ENCODE measurements around the gene TMEM33.

TMEM33 gene

DNA sequence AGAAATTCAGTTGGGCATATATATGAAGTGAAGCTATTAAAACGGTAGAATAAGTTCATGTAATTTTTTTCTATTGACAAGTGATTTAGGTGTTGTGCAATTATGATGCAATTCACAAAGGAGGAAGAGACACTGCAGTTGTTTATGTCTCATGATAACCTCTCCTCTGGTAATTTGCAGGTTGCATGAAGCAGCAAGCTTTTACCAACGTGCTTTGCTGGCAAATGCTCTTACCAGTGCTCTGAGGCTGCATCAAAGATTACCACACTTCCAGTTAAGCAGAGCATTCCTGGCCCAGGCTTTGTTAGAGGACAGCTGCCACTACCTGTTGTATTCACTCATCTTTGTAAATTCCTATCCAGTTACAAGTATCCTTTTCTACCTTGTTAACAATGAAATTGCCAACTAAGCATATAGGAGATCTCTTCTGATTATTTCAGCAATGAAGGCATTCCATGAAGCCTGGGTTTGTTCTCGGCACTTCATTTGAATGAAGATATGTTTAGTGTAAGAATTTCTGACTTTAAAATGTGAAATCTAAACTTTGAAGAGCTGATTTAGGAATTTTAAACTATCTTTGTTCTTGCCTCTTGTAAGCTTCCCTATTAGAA lies 3.9 kb downstream of the TMEM33 start:
- DNase-seq (ENCODE audit: low spot score) = no peak

DNA sequence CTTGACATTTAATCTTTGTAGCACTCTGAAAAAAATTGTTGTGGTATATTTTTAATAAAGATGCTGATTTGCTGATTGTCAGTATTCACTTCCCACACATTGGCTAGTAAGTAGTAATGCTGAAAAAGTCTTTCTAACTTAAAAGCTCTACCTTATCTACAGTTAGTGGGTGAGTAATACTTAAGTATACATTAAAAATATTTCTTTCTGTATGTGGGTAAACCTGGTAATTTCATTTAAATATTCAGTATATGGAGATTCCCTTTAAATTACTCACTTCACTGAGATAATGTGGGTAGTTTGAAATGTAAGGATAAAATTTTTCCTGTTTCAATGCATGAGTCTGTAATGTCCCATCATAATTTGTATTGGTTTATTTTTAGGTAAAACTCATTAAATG lies 5.6 kb downstream of the TMEM33 start:
- no peak for DNase-seq (ENCODE audit: low spot score)

DNA sequence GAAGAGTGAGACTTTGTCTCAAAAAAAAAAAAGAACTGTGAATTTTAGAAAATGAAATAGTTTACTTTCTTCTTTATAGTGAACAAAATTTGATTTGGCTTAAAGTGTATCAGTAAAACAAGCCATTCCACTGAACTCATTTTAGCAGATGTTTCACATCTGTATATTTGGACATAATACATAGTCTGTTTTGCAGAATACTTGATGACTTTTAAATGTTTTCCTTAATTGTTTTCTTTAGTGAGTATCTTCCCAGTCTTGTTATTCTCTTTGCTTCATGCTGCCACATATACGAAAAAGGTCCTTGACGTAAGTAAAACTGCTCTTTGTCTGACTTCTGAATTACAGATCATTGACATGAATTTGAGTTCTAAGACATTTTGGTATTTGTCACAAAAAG lies 8.3 kb downstream of the TMEM33 start:
- no peak for DNase-seq (ENCODE audit: low spot score)

DNA sequence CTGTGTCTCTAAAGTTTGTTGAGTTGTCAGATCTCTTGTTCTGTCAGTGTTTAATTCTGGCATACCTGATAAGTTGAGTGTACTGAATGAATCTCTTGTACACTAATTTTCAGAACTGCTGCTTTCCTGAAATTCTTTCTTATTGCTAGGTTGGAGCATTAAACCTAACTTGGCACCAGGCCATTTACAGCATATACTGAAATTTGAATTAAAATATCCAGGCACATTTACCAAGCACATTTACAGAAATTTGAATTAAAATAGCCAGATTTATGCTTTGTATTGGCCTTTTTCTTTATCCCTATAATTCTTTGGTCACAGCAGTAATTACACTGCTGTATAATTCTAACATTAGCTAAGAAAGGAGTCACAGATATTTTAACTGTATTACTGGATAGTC lies 8.9 kb downstream of the TMEM33 start:
- no peak for DNase-seq (ENCODE audit: low spot score)

DNA sequence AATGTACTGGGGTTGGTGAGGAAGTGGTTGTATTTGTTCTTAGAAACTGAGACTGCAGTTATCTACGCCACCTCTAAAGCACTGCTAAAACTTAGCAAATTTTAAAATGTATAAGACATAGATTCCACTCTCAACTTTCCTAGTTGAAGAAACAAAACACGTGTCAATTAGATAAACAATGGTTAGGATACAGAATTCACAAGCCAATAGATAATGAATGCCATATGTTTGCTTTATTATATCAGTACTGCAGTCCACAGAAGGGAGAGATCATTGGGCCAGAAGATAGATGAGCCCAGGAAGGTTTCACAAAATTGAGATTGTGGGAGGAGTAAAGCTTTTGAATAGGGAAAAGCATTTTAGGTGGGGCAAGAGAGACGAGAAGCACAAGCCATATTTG lies 14.3 kb downstream of the TMEM33 start:
- no peak for DNase-seq (ENCODE audit: low spot score)

DNA sequence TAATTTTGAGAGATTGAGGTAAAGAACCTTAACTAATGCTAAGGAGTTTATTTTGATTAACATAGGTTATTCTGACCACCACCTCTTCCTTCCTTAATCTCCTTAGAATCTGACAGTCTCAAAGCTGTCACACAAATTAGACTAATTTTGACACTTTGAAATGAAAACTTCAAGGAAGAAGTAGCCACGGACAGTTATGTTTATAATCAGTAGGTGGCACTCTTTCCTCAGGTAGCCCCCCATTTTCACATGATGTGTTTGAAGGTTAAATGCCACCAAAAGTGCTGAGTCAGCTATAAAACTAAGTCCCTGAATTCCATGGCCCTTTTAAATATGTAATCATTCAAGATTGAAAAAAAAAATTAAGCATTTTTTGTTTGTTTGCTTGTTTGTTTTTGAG lies 22.4 kb downstream of the TMEM33 start:
- DNase-seq (ENCODE audit: low spot score) = peak; percentile 23

DNA sequence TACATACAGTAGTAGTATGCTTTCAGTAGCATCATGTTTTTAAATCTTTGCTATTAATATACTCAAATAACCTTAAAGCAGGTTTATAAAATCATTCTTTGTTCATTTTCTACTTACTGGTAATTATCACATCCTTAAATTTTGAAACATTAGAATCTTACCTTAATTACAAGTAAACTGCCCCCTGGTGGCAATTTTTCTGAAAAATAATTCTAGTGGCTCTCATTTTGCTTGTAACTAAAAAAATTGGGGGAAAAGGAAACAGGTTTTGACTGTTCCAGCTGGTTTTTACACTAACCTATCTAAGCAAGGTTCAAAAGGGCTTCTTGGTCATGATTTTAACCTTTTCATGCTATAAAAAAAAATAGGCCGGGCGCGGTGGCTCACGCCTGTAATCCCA lies 27.9 kb downstream of the TMEM33 start:
- DNase-seq (ENCODE audit: low spot score) = peak; percentile 5

DNA sequence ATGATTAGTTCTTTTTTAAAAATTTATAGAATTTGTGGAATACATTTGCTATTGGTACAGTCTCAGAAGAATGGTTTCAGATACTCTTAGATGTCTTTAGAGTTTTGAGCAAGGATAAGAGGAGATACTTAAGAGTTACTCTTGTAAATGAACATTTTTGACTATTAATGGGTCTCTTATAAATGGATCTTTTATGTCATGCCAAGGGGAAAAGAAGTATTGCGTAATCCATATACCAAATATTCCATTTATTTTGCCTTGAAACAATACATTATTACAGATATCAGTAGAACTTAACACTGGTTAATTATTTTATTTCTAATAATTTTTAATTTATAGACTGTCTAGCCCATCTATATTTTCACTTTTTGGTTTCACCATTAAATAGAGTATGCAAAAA lies 29.2 kb downstream of the TMEM33 start:
- no peak for DNase-seq (ENCODE audit: low spot score)

DNA sequence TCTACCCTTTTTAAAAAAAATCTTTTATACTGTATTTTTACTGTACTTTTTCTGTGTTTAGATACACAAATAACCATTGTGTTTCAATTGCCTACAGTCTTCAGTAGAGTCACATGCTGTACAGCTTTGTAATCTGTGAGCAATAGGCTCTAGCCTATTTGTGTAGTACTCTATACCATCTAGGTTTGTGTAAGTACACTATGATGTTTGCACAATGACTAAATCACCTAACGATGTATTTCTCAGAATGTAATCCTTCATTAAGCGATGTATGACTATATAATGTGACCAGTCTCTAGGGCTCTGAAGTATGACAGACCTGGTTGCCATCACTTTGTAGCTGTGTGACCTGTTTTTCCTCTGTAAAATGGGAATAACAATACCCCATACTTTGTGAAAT lies 32.2 kb downstream of the TMEM33 start:
- no peak for DNase-seq (ENCODE audit: low spot score)

DNA sequence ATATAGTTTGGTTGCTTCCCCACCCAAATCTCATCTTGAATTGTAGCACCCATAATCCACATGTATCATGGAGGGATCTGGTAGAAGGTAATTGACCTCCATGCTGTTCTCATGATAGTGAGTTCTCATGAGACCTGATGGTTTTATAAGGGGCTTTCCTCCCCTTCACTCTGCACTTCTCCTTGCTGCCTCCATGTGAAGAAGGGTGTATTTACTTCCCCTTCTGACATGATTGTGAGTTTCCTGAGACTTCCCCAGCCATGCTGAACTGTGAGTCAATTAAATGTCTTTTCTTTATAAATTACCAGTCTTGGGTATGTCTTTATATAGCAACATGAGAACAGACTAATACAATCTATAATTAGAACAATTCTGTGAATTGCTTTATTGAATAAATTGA lies 34.4 kb downstream of the TMEM33 start:
- DNase-seq (ENCODE audit: low spot score) = no peak

DNA sequence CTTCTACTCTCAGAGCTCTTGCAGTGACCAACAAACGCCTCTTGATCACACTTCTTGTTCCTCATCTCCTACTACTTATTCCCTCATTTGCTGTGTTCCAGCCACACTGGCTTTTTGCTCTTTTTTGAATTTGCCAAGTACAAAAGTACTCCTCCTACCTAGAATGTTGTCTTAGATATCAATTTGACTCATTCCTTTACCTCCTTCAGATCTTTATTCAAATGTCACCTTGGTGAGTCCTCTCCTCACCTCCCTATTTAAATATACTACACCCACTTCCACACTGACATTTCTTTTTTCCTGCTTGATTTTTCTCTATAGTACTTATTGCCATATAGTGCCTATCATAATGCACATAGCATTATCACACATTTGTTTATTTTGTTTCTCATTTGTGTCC lies 40.1 kb downstream of the TMEM33 start:
- no peak for DNase-seq (ENCODE audit: low spot score)

DNA sequence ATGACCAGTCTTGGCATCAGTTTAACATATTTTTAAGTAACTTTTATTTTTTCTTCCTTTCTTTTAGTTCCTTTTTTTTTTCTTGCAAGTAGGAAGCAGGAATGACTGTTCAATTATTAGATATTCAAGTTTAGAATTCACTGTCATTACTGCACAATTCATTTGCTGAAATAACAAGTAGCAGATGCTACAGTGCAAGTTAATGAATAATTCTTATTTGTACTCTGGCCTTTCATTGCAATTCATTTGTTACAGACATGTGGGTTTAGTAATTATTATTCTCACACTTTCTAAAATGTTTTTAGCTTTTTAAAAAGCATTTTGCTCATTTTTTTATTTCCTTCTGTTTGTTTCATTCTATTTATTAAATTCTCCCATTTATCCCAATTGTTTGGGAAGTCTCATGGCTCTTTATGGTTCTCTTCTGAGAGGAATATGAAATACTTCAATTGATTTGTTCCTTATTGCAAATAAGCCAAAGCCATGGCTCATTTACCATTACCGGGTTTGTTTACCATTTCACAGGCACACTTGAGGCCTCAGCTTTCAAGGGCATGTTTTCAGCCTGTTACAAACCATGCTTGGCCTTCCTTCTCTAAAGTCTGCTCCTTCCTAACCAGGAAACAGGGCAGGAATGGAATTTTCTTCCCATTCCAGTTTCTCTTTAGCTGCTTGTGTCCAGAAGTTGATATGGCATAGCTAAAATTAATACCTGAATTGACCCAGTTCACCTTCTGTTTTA lies 41.7 kb downstream of the TMEM33 start:
- no peak for DNase-seq (ENCODE audit: low spot score)

DNA sequence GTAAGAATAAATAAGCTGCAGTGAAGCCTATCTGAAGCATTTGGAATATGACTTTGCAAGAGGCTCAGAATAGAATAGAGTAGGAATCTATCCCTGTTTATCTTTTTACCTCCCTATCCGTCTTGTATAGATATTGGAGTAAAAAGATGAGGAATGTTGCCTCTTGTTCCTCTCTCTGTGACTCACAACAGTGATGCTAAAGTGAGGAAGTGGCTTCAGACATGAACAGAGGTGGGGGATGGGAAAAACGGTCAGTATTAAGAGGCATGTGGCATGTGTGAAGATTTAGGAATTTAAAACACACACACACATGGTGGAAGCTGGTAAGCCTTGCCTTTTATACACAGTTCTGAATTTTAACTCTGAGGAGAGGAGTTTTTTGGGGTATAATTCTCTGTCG lies 42.5 kb downstream of the TMEM33 start:
- no peak for DNase-seq (ENCODE audit: low spot score)

DNA sequence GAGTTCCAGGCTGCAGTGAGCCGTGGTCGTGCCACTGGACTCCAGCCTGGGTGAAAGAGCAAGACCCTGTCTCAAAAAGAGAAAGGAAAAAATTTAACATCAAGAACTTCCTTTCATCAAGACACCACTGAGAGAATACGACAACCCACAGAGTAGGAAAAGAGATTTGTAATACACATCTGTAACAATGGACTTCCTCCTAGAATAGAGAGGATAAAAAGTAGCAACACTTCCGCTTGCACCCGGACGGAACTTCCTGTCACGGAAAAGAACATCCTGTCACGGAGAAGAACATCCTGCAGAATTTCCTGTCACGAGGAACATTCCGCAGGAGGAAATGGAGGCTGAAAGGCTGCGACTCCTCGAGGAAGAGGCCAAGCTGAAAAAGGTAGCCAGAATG lies 46.2 kb downstream of the TMEM33 start, which contains the start of gene DCAF4L1:
DCAF4L1 (plus strand) TSS at position 301 of the 400 bp plus-strand sequence; CDS start at position 338, 37 bp downstream.
- no peak for DNase-seq (ENCODE audit: low spot score)

DNA sequence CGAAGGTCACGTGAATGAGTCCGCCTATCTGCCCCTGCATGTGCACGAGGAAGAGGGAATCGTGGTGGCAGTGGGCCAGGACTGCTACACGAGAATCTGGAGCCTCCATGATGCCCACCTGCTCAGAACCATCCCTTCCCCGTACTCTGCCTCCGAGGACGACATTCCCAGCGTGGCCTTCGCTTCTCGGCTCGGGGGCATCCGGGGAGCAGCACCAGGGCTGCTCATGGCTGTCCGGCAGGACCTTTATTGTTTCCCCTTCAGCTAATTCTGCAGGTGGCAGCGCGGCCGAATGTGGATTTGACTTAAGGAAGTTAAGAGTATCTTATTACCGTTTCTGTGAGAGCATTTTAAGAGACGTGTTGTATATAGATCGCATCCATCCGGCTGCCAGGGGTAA lies 47.5 kb downstream of the TMEM33 start:
- no peak for DNase-seq (ENCODE audit: low spot score)

DNA sequence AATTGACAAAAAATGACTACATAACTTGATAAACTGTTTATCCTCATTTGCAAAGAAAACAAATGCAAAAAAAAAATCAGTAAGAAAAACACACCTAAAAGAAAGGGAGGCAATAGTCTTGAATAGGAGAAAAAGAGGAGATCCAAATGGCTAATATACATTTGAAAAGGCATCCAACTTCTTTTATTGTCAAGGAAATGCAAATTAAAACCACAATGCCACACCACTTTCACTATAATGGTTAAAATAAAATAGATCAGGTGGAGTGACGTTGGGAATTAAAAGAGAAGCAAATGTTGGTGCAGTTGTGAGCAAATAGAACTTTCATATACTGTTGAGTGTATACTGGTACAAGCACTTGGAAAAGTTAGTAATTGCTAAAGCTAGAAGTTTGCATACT lies 49.9 kb downstream of the TMEM33 start:
- DNase-seq (ENCODE audit: low spot score) = no peak

DNA sequence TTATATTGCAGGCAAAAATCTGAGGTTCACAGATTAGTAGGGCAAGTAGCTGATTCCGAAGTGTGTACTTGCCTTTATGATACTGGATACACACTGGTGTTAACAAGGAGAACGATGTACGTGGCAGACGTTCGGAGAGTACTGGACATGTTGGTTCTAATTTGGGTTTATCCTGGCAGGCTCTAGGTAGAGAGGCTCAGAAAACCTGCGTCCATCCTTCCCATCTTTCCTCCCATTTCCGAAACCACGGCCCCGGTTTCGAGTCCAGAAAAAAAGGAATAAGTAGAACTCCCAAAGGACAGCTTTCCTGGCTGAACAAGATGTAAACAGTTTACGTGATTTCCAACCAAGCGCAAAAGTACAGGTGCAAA lies 54.8 kb downstream of the TMEM33 start:
- peak; percentile 7 for DNase-seq (ENCODE audit: low spot score)

DNA sequence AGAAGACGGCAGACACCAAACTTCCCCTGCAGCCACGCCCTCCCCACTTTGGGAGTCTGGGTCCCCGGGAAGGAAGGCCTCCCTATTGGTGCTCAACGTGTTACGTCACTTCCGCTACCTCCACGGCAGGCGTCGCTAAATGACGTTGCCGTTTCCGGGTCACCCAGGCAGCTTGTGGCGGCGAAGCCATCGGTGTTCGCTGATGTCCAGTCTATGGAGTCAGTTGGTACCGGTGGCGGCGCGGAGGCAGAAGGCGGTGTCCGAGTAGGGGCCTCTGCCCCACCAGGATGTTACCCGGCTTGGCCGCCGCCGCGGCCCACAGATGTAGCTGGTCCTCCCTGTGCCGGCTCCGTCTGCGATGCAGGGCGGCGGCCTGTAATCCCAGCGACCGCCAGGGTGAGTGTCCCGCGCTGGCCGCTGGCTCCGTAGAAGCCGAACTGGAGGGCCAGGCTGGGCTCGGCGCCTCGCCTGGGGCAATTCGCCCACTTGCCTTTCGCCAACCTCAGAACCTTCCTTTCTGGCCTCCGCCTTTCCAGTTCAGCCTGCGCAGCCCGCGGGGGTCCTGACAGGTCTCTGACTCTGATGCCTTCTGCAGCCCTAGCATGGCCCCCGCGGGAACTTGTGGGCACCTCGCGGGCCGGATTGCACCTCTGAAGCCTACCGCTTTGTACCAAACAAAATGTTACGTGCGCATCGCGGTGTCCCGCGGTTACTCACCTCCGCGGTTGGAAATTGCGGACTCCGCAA lies 55.3 kb downstream of the TMEM33 start, which contains the start of gene SLC30A9:
SLC30A9 (plus strand) TSS at position 166 of the 747 bp plus-strand sequence; CDS start at position 288, 122 bp downstream.
- DNase-seq (ENCODE audit: low spot score) = peak; percentile 98

DNA sequence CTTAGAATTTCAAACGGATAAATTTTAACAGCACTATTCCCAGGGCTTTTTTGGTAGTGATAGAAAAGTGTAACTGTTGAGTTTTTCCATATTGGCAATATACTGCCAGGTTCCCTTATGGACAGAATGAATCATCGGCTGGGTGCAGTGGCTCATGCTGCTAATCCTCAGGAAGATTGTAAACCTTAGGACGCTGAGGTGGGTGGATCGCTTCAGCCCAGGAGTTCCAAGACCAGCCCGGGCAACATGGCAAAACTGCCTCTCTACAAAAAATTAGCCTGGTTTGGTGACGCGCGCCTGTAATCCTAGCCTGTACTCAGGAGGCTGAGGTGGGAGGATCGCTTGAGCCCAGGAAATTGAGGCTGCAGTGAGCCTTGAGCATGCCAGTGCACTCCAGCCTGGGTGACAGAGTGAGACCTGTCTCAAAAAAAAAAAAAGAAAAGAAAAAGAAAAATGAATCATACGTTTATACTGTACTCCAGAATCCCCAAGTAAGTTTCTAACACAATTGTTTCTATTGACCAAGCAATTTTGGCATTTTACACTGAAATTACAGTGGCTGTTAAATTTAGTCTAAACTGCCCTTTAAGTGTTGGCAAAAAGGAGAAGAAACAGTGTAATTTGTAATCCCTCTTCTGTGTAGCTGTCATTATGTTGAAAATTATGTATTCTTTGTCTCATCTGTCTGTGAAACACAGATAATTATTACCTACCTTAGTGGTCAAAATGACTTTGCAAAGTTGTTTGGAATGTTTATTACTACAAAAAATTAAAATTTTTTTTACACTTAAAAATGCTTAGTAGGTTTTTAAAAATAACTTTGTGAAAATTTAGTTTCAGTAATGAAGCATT lies 56.9 kb downstream of the TMEM33 start:
- DNase-seq (ENCODE audit: low spot score) = no peak

DNA sequence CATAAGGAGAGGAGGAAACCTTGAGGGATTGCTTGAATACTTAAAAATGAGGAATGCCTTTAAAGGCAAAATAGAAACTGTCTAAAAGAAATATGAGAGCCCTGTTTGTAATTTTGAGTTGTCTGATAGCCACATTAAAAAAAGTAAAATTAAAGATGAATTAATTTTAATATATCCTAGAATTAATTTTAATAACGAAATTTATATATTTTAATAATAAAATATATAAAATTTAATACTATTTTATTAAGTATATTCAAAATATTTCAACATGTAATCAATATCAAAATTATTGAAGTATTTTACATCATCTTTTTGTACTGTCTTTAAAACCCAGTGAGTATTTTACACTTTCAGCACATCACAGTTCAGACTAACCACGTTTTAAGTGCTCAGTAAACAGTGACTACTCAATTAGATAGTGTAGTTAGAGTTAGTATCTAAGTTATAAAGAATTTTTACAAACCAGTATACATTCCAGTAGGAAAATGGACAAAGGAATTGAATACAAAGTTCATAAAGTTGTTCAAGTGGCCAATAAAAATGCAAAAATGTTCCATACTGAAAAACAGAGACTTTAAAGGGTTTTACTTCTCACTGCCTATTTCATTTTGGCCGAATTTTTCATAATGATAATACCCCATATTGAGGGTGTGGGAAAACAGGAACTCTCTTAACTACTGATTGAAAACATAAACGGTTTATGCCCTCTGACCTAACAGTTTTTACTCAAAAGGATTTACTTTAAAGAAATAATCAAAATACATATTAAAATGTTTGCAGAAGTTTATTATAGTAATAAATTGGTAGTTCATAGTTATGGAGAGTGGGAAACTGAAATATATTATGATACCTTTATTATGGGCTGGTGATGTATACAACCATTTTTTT lies 58.0 kb downstream of the TMEM33 start:
- DNase-seq (ENCODE audit: low spot score) = no peak

DNA sequence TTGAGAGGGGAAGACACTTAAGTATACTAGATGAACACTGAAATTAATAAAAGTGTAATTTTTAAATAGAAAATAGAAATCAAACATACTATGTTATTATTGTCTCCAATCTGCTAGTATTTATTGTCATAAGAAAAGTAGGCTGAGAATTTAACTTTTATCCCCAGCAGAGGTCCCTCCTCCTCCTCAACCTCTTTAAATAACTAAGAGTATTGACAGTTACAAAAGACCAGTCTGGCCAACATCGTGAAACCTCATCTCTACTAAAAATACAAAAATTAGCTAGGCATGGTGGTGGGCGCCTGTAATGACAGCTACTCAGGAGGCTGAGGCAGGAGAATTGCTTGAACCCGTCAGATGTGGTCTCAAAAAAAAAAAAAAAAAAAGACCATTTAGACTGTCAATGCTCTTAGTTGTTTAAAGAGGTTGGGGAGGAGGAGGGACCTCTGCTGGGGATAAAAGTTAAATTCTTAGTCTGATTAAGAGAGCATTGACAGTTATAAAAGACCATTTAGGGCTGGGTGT lies 59.3 kb downstream of the TMEM33 start:
- DNase-seq (ENCODE audit: low spot score) = no peak

All from germinal center (tissue), 1 donor.